ENCODE measurements around the gene NMRAL1. TPM values are rescaled to one million over a fixed set of nuclear protein-coding genes. Genes with fewer than 3 reads are reported as not detected.

The NMRAL1 gene
- polyA plus RNA-seq, 1 donor from 2014 or later: 6.3 TPM

- no peak for TF ChIP-seq CTCF (IDR thresholded peaks at IDR 0.05; ENCODE audit: poor library complexity, severe bottlenecking)
Observed at GRCh38 chr16:4468972-4469371, 5.5 kb downstream of the NMRAL1 start (continued).

- Histone ChIP-seq H3K27me3 (ENCODE audit: insufficient read depth, low read depth, low read length) (no peaks in the 10 kb centered on the region), H3K9ac (ENCODE audit: low read length) (no peak overlapping the region), H2AFZ (ENCODE audit: low read depth, low read length) (no peak overlapping the region), H3K9me2 (ENCODE audit: insufficient read depth, low read length) (no peaks in the 10 kb centered on the region), H3K9me3 (ENCODE audit: low read length) (no peaks in the 10 kb centered on the region), H3K27ac (ENCODE audit: low read length) (no peak overlapping the region), H4K20me1 (ENCODE audit: insufficient read depth) (no peaks in the 10 kb centered on the region), H3K79me2 (replicated peaks; ENCODE audit: insufficient read depth, low read length) (no peaks in the 10 kb centered on the region), H3F3A (ENCODE audit: insufficient read depth, low read length, poor library complexity, severe bottlenecking) (no peaks in the 10 kb centered on the region), H3K4me3 (ENCODE audit: low read length) (no peak overlapping the region), H3K4me2 (ENCODE audit: low read length) (no peak overlapping the region), H3K36me3 (ENCODE audit: insufficient read depth, low read length) (no peaks in the 10 kb centered on the region)
- TF ChIP-seq REST (IDR thresholded peaks at IDR 0.05; ENCODE audit: borderline replicate concordance) (no peak), RAD21 (conservative IDR thresholded peaks at IDR 0.05) (no peak), POLR2AphosphoS5 (IDR thresholded peaks at IDR 0.05) (no peak), EZH2 (IDR thresholded peaks at IDR 0.05; ENCODE audit: borderline replicate concordance, insufficient read depth, low read length, poor library complexity, severe bottlenecking) (no peak), EP300 (conservative IDR thresholded peaks at IDR 0.05; ENCODE audit: poor library complexity, severe bottlenecking) (no peak), MXI1 (conservative IDR thresholded peaks at IDR 0.05; ENCODE audit: poor library complexity, severe bottlenecking) (no peak), SMC3 (conservative IDR thresholded peaks at IDR 0.05; ENCODE audit: poor library complexity) (no peak), TAF1 (IDR thresholded peaks at IDR 0.05; ENCODE audit: low read depth) (no peak)
Observed at GRCh38 chr16:4467916-4468315, 6.5 kb downstream of the NMRAL1 start.

GRCh38 chr16:4465977-4466779, 8.2 kb downstream of the NMRAL1 start:
- no peak overlapping the region for H2AFZ ChIP-seq (ENCODE audit: low read depth, low read length)
- H3K9me2 ChIP-seq (ENCODE audit: insufficient read depth, low read length): no peaks in the 10 kb centered on the region
- no peaks in the 10 kb centered on the region for H3K9me3 ChIP-seq (ENCODE audit: low read length)
- no peak overlapping the region for H3K4me3 ChIP-seq (ENCODE audit: low read length)
- H4K20me1 ChIP-seq (ENCODE audit: insufficient read depth): no peaks in the 10 kb centered on the region
- no peak overlapping the region for H3K9ac ChIP-seq (ENCODE audit: low read length)
- H3K27ac ChIP-seq (ENCODE audit: low read length): no peak overlapping the region
- no peaks in the 10 kb centered on the region for H3K79me2 ChIP-seq (replicated peaks; ENCODE audit: insufficient read depth, low read length)
- H3F3A ChIP-seq (ENCODE audit: insufficient read depth, low read length, poor library complexity, severe bottlenecking): no peaks in the 10 kb centered on the region
- H3K4me2 ChIP-seq (ENCODE audit: low read length): no peak overlapping the region
- no peaks in the 10 kb centered on the region for H3K27me3 ChIP-seq (ENCODE audit: insufficient read depth, low read depth, low read length)
- H3K36me3 ChIP-seq (ENCODE audit: insufficient read depth, low read length): no peaks in the 10 kb centered on the region
- TF ChIP-seq REST (IDR thresholded peaks at IDR 0.05; ENCODE audit: borderline replicate concordance): no peak
- no peak for TF ChIP-seq RAD21 (conservative IDR thresholded peaks at IDR 0.05)
- no peak for TF ChIP-seq CTCF (IDR thresholded peaks at IDR 0.05; ENCODE audit: poor library complexity, severe bottlenecking)
- no peak for TF ChIP-seq POLR2AphosphoS5 (IDR thresholded peaks at IDR 0.05)
- TF ChIP-seq EP300 (conservative IDR thresholded peaks at IDR 0.05; ENCODE audit: poor library complexity, severe bottlenecking): no peak
- no peak for TF ChIP-seq MXI1 (conservative IDR thresholded peaks at IDR 0.05; ENCODE audit: poor library complexity, severe bottlenecking)
- TF ChIP-seq EZH2 (IDR thresholded peaks at IDR 0.05; ENCODE audit: borderline replicate concordance, insufficient read depth, low read length, poor library complexity, severe bottlenecking): no peak
- TF ChIP-seq TAF1 (IDR thresholded peaks at IDR 0.05; ENCODE audit: low read depth): no peak
- TF ChIP-seq SMC3 (conservative IDR thresholded peaks at IDR 0.05; ENCODE audit: poor library complexity): no peak
